ENCODE results near the gene ALKBH5. TPM values are rescaled to one million over a fixed set of nuclear protein-coding genes. Genes with fewer than 3 reads are reported as not detected.

The ALKBH5 gene
- total and polyA plus RNA-seq, 10 of the 15 experiments (the other 5 are each of a cell fraction or from before 2014, with no cell fraction given) = 13.7 to 99.9 (median 52.4) TPM

DNA sequence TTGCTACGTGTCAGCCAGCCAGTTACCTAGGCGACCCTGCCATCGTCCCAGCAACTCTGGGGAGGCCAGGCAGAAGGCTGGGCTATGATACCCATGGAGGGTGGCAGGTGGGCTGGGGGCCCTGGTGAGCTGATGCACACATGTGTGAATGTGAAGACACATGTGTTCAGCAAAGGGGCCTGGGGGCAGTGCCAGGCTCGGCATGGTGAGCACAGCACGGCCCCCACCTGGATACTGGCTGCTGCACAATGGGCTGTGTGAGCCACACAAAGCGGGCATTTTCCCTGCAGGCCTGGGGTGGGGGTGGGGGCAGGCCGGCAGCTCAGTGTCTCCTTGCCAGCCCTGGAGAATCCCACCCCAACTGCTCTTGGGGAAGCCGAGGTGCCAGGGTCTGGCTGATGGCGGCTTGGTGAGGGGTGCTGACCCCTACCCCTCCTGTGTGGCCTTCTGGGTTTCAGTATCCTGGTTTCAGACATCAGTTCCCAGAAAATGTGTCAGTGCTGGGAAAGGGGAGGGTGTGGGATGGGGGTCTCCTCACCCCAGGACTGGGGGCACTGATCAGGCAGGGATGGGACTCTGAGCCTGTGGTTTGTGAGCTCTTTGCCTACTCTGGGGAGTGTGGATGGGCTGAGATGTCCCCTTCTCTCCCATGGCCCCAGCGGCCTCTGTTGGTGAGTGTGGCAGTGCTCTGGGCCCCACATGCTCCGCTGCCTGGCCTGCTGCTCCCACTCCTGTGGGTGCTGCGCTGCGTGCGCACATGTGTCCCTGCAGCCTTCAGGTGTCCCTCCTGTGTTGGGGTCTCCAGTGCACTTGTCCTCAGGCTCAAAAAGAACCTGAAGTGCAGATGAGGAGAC, 46.9 kb downstream of the ALKBH5 start:
- no peak overlapping the region for H3K4me3 ChIP-seq
- no peaks in the 10 kb centered on the region for H3K79me2 ChIP-seq (ENCODE audit: control insufficient read depth, insufficient read depth, low read length)
- ATAC-seq (no peak), DNase-seq (ENCODE audit: low read depth, low spot score) (no peak), FAIRE-seq (no peak)
- TF ChIP-seq RFX5 (IDR thresholded peaks at IDR 0.05; ENCODE audit: low read depth, low read length) (no peak), MTA2 (IDR thresholded peaks at IDR 0.05; ENCODE audit: low read depth) (no peak), NR2C2 (IDR thresholded peaks at IDR 0.05; ENCODE audit: borderline replicate concordance, control insufficient read depth, insufficient read length, low read depth) (no peak), SREBF1 (IDR thresholded peaks at IDR 0.05; ENCODE audit: low read length) (no peak), DPF2 (IDR thresholded peaks at IDR 0.05) (no peak), MEF2A (IDR thresholded peaks at IDR 0.05; ENCODE audit: insufficient read depth, low read depth, low read length) (no peak), NFYB (IDR thresholded peaks at IDR 0.05; ENCODE audit: insufficient read depth, low read depth, low read length) (no peak), SREBF2 (IDR thresholded peaks at IDR 0.05; ENCODE audit: low read length) (no peak)
- TF ChIP-seq, protein P1, sequence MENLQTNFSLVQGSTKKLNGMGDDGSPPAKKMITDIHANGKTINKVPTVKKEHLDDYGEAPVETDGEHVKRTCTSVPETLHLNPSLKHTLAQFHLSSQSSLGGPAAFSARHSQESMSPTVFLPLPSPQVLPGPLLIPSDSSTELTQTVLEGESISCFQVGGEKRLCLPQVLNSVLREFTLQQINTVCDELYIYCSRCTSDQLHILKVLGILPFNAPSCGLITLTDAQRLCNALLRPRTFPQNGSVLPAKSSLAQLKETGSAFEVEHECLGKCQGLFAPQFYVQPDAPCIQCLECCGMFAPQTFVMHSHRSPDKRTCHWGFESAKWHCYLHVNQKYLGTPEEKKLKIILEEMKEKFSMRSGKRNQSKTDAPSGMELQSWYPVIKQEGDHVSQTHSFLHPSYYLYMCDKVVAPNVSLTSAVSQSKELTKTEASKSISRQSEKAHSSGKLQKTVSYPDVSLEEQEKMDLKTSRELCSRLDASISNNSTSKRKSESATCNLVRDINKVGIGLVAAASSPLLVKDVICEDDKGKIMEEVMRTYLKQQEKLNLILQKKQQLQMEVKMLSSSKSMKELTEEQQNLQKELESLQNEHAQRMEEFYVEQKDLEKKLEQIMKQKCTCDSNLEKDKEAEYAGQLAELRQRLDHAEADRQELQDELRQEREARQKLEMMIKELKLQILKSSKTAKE (IDR thresholded peaks at IDR 0.05; ENCODE audit: low read depth, poor library complexity, severe bottlenecking) = no peak
- TF ChIP-seq, protein P2, sequence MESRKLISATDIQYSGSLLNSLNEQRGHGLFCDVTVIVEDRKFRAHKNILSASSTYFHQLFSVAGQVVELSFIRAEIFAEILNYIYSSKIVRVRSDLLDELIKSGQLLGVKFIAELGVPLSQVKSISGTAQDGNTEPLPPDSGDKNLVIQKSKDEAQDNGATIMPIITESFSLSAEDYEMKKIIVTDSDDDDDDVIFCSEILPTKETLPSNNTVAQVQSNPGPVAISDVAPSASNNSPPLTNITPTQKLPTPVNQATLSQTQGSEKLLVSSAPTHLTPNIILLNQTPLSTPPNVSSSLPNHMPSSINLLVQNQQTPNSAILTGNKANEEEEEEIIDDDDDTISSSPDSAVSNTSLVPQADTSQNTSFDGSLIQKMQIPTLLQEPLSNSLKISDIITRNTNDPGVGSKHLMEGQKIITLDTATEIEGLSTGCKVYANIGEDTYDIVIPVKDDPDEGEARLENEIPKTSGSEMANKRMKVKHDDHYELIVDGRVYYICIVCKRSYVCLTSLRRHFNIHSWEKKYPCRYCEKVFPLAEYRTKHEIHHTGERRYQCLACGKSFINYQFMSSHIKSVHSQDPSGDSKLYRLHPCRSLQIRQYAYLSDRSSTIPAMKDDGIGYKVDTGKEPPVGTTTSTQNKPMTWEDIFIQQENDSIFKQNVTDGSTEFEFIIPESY (IDR thresholded peaks at IDR 0.05) = no peak
- TF ChIP-seq, protein P3, sequence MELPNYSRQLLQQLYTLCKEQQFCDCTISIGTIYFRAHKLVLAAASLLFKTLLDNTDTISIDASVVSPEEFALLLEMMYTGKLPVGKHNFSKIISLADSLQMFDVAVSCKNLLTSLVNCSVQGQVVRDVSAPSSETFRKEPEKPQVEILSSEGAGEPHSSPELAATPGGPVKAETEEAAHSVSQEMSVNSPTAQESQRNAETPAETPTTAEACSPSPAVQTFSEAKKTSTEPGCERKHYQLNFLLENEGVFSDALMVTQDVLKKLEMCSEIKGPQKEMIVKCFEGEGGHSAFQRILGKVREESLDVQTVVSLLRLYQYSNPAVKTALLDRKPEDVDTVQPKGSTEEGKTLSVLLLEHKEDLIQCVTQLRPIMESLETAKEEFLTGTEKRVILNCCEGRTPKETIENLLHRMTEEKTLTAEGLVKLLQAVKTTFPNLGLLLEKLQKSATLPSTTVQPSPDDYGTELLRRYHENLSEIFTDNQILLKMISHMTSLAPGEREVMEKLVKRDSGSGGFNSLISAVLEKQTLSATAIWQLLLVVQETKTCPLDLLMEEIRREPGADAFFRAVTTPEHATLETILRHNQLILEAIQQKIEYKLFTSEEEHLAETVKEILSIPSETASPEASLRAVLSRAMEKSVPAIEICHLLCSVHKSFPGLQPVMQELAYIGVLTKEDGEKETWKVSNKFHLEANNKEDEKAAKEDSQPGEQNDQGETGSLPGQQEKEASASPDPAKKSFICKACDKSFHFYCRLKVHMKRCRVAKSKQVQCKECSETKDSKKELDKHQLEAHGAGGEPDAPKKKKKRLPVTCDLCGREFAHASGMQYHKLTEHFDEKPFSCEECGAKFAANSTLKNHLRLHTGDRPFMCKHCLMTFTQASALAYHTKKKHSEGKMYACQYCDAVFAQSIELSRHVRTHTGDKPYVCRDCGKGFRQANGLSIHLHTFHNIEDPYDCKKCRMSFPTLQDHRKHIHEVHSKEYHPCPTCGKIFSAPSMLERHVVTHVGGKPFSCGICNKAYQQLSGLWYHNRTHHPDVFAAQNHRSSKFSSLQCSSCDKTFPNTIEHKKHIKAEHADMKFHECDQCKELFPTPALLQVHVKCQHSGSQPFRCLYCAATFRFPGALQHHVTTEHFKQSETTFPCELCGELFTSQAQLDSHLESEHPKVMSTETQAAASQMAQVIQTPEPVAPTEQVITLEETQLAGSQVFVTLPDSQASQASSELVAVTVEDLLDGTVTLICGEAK (IDR thresholded peaks at IDR 0.05; ENCODE audit: borderline replicate concordance) = no peak
- TF ChIP-seq, protein P4, sequence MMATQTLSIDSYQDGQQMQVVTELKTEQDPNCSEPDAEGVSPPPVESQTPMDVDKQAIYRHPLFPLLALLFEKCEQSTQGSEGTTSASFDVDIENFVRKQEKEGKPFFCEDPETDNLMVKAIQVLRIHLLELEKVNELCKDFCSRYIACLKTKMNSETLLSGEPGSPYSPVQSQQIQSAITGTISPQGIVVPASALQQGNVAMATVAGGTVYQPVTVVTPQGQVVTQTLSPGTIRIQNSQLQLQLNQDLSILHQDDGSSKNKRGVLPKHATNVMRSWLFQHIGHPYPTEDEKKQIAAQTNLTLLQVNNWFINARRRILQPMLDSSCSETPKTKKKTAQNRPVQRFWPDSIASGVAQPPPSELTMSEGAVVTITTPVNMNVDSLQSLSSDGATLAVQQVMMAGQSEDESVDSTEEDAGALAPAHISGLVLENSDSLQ (IDR thresholded peaks at IDR 0.05) = no peak
- ChIA-PET CTCF (no interaction called here), SMC1A (ENCODE audit: uncharacterized antibody, unreplicated experiment) (no interaction called here), RAD21 (ENCODE audit: unreplicated experiment) (no interaction called here), POLR2A (no interaction called here)
- intact Hi-C loops (cut with micrococcal nuclease; ENCODE audit: unreplicated experiment) = no loop called here
- no peak overlapping the region for H3K9ac ChIP-seq (ENCODE audit: control insufficient read depth, insufficient read depth, low read length)
- H3K27ac ChIP-seq (ENCODE audit: control insufficient read depth, insufficient read depth) = no peak overlapping the region
- no peaks in the 10 kb centered on the region for H3K27me3 ChIP-seq (replicated peaks in 1 of 2; ENCODE audit: control insufficient read depth in 2 of 2, insufficient read depth in 2 of 2, low read length in 1 of 2)
- H3K36me3 ChIP-seq (ENCODE audit: control insufficient read depth in 2 of 2, insufficient read depth in 2 of 2, low read length in 1 of 2) = no peaks in the 10 kb centered on the region
- H4K20me1 ChIP-seq (ENCODE audit: control insufficient read depth, insufficient read depth) = no peaks in the 10 kb centered on the region
- BruUV-seq (replicated peaks) = no TSS peak
- H3K4me2 ChIP-seq (ENCODE audit: control insufficient read depth, insufficient read depth) = no peak overlapping the region
- in situ Hi-C loops (cut with MboI) = no loop called here
- no peaks in the 10 kb centered on the region for H3K4me1 ChIP-seq (ENCODE audit: control insufficient read depth, insufficient read depth, low read length)
- H2AFZ ChIP-seq (ENCODE audit: control insufficient read depth, low read depth, low read length) = no peak overlapping the region
- 31% methylated on average over 14 of the region's 14 CpGs for WGBS (ENCODE audit: insufficient coverage, insufficient replicate concordance, low lambda C conversion rate, missing lambda C conversion rate)
- no peaks in the 10 kb centered on the region for H3K9me3 ChIP-seq (replicated peaks; ENCODE audit: control insufficient read depth, insufficient read depth, low read length)

All from GM12878 (cell line).